Epithelial cell of esophagus (primary cell): ENCODE results near the gene OLIG1.

Experiments
- DNase-seq: peaks from one replicate; pipeline ENCODE4 v3.0.0; 2010; ENCODE audit warnings: low read depth
- H3K4me3 ChIP-seq: 2 replicates; pipeline ENCODE4 v1.5.1; 2011; ENCODE audit warnings: mild to moderate bottlenecking, low read length, control low read depth
- TF ChIP-seq, protein P1 (sequence below): IDR thresholded peaks from 2 replicates; pipeline ENCODE4 v1.5.1; 2011; ENCODE audit warnings: low read depth, mild to moderate bottlenecking, low read length, control low read depth, inconsistent platforms; ENCODE audit not compliant: insufficient read depth; ENCODE audit errors: missing control alignments

Gene OLIG1

DNA sequence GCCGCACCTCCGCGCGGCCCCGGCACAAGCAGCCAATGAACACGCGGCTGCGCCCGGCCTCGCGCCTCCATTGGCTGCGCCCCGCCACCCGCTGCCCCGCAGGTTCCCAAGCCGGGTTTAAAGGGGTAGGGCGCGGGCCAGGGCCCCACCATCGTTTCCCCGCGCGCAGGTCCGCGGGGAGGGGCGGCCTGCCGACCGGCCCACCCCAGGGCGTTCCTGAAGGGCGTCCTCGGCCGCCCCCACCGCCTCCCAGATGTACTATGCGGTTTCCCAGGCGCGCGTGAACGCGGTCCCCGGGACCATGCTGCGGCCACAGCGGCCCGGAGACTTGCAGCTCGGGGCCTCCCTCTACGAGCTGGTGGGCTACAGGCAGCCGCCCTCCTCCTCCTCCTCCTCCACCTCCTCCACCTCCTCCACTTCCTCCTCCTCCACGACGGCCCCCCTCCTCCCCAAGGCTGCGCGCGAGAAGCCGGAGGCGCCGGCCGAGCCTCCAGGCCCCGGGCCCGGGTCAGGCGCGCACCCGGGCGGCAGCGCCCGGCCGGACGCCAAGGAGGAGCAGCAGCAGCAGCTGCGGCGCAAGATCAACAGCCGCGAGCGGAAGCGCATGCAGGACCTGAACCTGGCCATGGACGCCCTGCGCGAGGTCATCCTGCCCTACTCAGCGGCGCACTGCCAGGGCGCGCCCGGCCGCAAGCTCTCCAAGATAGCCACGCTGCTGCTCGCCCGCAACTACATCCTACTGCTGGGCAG is at the start of gene OLIG1:
OLIG1 (plus strand) TSS at position 148 of the 750 bp plus-strand sequence; CDS start at position 254, 106 bp downstream.
- peak; percentile 33 for DNase-seq
- TF ChIP-seq, protein P1, sequence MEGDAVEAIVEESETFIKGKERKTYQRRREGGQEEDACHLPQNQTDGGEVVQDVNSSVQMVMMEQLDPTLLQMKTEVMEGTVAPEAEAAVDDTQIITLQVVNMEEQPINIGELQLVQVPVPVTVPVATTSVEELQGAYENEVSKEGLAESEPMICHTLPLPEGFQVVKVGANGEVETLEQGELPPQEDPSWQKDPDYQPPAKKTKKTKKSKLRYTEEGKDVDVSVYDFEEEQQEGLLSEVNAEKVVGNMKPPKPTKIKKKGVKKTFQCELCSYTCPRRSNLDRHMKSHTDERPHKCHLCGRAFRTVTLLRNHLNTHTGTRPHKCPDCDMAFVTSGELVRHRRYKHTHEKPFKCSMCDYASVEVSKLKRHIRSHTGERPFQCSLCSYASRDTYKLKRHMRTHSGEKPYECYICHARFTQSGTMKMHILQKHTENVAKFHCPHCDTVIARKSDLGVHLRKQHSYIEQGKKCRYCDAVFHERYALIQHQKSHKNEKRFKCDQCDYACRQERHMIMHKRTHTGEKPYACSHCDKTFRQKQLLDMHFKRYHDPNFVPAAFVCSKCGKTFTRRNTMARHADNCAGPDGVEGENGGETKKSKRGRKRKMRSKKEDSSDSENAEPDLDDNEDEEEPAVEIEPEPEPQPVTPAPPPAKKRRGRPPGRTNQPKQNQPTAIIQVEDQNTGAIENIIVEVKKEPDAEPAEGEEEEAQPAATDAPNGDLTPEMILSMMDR: no peak
- no peak within 1 kb of the TSS for H3K4me3 ChIP-seq

DNA sequence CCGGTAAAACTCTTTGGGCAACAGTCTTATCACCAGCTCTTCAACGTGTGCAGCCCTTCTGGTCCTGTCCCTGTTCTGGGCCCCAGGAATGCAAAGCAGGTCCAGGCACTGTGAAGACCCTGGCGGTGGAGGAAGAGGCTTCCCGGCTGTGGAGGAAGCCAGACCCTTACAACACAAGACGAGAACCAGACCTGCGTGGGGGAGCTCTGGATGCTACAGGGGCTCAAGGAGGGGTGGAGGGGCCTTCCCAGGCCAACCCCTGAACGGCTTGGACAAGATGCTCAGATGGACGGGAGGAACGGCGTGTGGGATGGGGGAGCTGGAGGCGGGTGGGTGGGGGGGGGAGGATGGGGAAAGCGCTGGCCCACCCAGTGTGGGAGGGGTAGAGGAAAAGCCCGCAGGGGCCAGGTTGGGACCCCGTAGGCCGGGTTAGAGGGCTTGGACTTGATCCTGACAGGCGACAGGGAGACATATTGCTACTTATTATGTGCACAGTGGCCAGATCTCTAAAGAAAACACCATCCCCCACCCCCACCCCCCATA is 49.3 kb upstream of the OLIG1 start:
- TF ChIP-seq, protein P1: no peak
- DNase-seq: no peak
- H3K4me3 ChIP-seq: no peak overlapping the region

GRCh38 chr21:33021150-33021549 is 48.8 kb upstream of the OLIG1 start:
- DNase-seq: no peak
- no peak overlapping the region for H3K4me3 ChIP-seq
- TF ChIP-seq, protein P1: no peak

DNA sequence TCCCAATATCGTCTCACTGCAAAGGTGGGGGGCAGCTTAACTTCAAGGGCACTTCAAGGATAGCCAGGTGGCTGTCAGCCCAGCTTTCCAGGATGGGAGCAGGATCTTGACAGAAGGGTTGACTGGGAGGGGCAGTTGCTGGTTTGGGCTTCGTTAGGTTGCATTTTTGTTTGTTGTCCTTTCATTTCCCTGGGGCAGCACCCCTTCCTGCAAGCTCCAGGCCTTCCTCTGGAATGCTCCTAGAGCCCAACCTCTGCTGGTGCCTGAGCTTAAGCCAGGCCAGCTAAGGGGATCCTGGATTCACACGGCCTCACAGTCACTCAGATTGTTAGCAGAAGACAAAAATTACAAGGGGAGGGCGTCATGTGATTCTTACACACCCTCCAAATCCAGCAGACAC is 48.3 kb upstream of the OLIG1 start:
- TF ChIP-seq, protein P1: no peak
- no peak for DNase-seq
- H3K4me3 ChIP-seq: no peak overlapping the region

DNA sequence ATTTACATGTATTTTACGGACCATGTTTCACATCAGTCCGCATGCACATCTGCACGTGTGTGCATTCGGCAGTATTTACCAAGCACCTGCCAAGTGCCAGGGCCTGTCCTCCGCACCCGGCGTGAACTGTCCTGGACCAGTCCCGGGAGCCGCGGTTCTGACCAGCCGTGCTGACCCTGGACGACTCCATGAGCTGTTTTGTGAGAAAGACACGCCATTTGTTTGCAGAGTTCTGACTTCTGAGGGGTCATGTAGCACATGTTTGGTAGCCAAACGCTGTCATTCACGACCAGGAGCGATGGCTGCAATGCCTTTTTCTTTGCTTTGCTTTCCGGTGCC is 47.5 kb upstream of the OLIG1 start:
- H3K4me3 ChIP-seq: no peak overlapping the region
- DNase-seq: no peak
- TF ChIP-seq, protein P1: no peak

DNA sequence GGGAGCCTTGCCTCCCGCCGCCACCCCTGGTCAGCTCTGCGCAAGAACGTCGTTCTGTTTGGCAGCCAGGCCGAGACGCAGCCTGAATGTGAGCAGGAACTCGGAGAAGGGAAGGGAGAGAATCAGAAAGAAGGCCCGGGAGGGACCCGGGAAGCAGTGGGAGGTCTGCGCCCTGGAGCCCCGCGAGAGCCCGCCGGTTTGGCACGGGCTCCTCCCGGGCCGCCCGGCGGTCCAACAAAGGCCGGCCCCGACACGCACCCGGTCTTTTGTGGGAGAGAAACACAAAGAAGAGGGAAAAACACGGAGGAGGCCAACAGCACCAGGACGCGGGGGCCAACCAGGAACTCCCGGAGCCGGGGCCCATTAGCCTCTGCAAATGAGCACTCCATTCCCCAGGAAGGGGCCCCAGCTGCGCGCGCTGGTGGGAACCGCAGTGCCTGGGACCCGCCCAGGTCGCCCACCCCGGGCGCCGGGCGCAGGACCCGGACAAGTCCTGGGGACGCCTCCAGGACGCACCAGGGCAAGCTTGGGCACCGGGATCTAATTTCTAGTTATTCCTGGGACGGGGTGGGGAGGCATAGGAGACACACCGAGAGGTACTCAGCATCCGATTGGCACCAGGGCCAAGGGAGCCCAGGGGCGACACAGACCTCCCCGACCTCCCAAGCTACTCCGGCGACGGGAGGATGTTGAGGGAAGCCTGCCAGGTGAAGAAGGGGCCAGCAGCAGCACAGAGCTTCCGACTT is 46.9 kb upstream of the OLIG1 start:
- DNase-seq: no peak
- TF ChIP-seq, protein P1: no peak
- no peak overlapping the region for H3K4me3 ChIP-seq
